ENCODE data around the gene UROS. TPM values are rescaled to one million over a fixed set of nuclear protein-coding genes. Genes with fewer than 3 reads are reported as not detected.

UROS gene
- total and polyA plus RNA-seq, 2 of the 4 experiments (the other 2 are of a cell fraction) = 48.7 to 56.5 TPM

DNA sequence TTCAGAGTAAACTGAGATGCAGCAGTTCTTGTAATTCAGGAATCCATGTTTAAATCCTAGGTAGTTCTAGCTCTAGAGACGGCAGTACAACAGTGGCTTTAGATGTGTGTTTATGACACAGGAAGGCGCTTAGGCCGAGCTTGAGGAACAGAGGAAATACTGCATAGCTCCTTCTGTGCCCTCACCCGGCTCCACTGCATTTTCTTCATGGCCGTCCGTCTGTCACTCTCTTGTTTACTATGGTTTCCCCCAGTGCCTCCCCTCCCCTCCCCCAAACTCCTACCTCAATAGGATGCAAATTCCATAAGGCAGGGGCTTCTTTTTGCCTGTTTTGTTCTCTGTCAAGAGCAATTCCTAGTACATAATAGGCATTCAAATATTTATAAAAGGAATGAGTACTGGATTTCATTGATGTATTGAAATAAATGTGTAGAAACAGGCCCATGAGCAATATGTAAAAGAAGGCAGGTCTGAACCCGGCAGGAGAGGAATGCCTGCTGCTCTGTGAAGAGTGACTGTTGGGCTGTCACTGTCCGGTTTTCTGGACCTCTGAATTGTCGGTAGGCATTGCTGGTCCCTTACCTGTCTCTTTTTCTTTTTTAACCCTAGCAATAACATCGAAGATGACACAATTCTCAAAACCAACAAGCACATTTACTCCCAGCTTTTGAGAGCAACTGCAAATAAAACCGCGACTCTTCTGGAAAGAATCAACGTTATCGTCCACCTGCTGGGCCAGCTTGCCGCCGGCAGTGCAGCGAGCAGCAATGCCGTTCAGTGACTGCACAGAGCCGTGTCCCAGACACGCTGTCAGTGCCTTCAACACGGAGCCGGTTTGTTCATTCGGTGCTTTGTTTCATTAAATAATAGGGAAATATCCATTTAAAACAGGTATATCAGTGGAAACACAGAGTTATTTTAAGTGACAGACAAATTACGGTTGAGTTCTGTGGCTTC lies 60.1 kb downstream of the UROS start:
- BruUV-seq (replicated peaks) = no TSS peak
- Histone ChIP-seq H3K9me3 (ENCODE audit: control insufficient read depth, insufficient read depth, low read length) (no peaks in the 10 kb centered on the region), H2BK120ac (ENCODE audit: low read depth, low read length) (no peak overlapping the region), H3K18ac (ENCODE audit: low read depth, low read length) (no peak overlapping the region), H3K23ac (ENCODE audit: low read depth, low read length) (no peak overlapping the region), H2AK5ac (ENCODE audit: low read depth, low read length) (no peak overlapping the region), H3K27ac (ENCODE audit: insufficient read depth, low read length) (no peak overlapping the region), H4K91ac (ENCODE audit: insufficient read depth, low read depth, low read length) (no peak overlapping the region), H3K4ac (ENCODE audit: low read depth, low read length) (no peak overlapping the region), H3K27me3 (ENCODE audit: control insufficient read depth, insufficient read depth, low read length) (no peaks in the 10 kb centered on the region), H3K36me3 (ENCODE audit: control insufficient read depth, insufficient read depth, low read length) (peaks cover 32% of the 10 kb centered on the region), H2AK9ac (replicated peaks; ENCODE audit: low read depth, low read length, poor library complexity) (no peak overlapping the region), H4K20me1 (ENCODE audit: insufficient read depth, low read length) (no peaks in the 10 kb centered on the region), H3K4me1 (ENCODE audit: control insufficient read depth, insufficient read depth, low read length) (no peaks in the 10 kb centered on the region), H3K4me3 (ENCODE audit: insufficient read depth, low read depth, low read length) (no peak overlapping the region), H2BK20ac (ENCODE audit: low read depth, low read length) (no peak overlapping the region), H2BK5ac (ENCODE audit: low read depth, low read length, poor library complexity, severe bottlenecking) (no peak overlapping the region), H3K14ac (replicated peaks; ENCODE audit: low read depth, low read length) (no peak overlapping the region), H4K8ac (ENCODE audit: low read depth in 2 of 2, low read length in 2 of 2) (no peak overlapping the region), H3K9me1 (ENCODE audit: insufficient read depth, low read length) (no peaks in the 10 kb centered on the region), H2AFZ (replicated peaks; ENCODE audit: low read length, poor library complexity) (no peak overlapping the region), H3K56ac (ENCODE audit: extremely low read depth, insufficient read depth, low read length) (no peak overlapping the region), H3K9ac (ENCODE audit: low read depth, low read length) (no peak overlapping the region), H4K5ac (ENCODE audit: low read depth, low read length) (no peak overlapping the region), H2BK15ac (ENCODE audit: low read depth, low read length) (no peak overlapping the region), H3K4me2 (ENCODE audit: low read depth, low read length) (no peak overlapping the region), H3K79me1 (ENCODE audit: low read depth in 1 of 2, low read length in 2 of 2) (peaks cover 5 to 10% of the 10 kb centered on the region in 2 experiments; a peak in 2 of 4 replicates)
- no peak for ATAC-seq (ENCODE audit: low read depth)
- POLR2A ChIA-PET (ENCODE audit: unreplicated experiment) = no interaction called here
- 93% methylated on average over 8 of the region's 24 CpGs; no CpG with 5 or more reads in 1 of the 2 experiments for WGBS, 2 experiments (ENCODE audit: extremely low coverage in 2 of 2, insufficient read length in 1 of 2)
- DNase-seq = no peak
- no peak for TF ChIP-seq POLR2A (IDR thresholded peaks at IDR 0.05; ENCODE audit: low read depth, low read length)
- TF ChIP-seq RFX5 (IDR thresholded peaks at IDR 0.05; ENCODE audit: low read depth, low read length) = no peak
- no peak for TF ChIP-seq MAFK (IDR thresholded peaks at IDR 0.05; ENCODE audit: low read depth, low read length)
- no peak for TF ChIP-seq MAZ (IDR thresholded peaks at IDR 0.05; ENCODE audit: borderline replicate concordance, low read depth, low read length)
- dilution Hi-C loops (cut with HindIII; ENCODE audit: low sequenced_read_pairs, unreplicated experiment) (no loop called here), in situ Hi-C loops (cut with MboI; ENCODE audit: low sequenced_read_pairs) (no loop called here), intact Hi-C loops (cut with micrococcal nuclease) (no loop called here)
- CTCF ChIA-PET = interaction anchor here (0.6 kb wide), 1 partner anchor 284 kb away, joined by 4 read pairs; no protein-coding TSS in a partner anchor

Data from IMR-90 (cell line).